Activated CD8-positive, alpha-beta T cell treated with anti-CD3 and anti-CD28 coated beads, Interleukin-2, amount 10 ng/mL, durations not matched to agents 7 days and 5 days (primary cell): Measurements from ENCODE around the gene TSSC4. TPM values are rescaled to one million over a fixed set of nuclear protein-coding genes. Genes with fewer than 3 reads are reported as not detected.

ENCODE experiments used
- ATAC-seq: fragments of 150-1000 bp; cut with Tn5 transposase; one replicate; pipeline ENCODE4 v1.10.0; 2021; ENCODE audit warnings: moderate library complexity
- CTCF ChIA-PET: fragments of 350-600 bp; sonication (Branson Sonifier 250); formaldehyde crosslinking; loops from one replicate; lab custom pipeline; 2021; ENCODE audit warnings: antibody characterized with exemption; lab: Charles Lee
- POLR2A ChIA-PET: fragments of 350-600 bp; sonication (Branson Sonifier 250); formaldehyde crosslinking; loops from one replicate; lab custom pipeline; 2021; ENCODE audit warnings: antibody characterized with exemption; lab: Charles Lee
- DNase-seq: peaks from one replicate; pipeline ENCODE4 v3.0.0-alpha.2; 2020
- H3K27ac Mint-ChIP-seq: one replicate; pipeline ENCODE4 v1.8.0; 2021; ENCODE audit warnings: mild to moderate bottlenecking, mixed read lengths
- H3K27me3 Mint-ChIP-seq: one replicate; pipeline ENCODE4 v1.8.0; 2021; ENCODE audit warnings: low read depth, mixed read lengths
- H3K36me3 Mint-ChIP-seq: one replicate; pipeline ENCODE4 v1.8.0; 2021; ENCODE audit warnings: low read depth, mixed read lengths
- H3K4me1 Mint-ChIP-seq: one replicate; pipeline ENCODE4 v1.8.0; 2021; ENCODE audit warnings: low read depth, mixed read lengths
- H3K4me3 Mint-ChIP-seq: one replicate; pipeline ENCODE4 v1.8.0; 2021; ENCODE audit warnings: mild to moderate bottlenecking, mixed read lengths
- H3K9me3 Mint-ChIP-seq: one replicate; pipeline ENCODE4 v1.8.0; 2022; ENCODE audit warnings: mixed read lengths; ENCODE audit not compliant: insufficient read depth
- total RNA-seq, 2 experiments: library from RNA; stranded (reverse); gene quantifications; one replicate each; pipeline ENCODE4 v1.2.3, GENCODE V29; 2021

The TSSC4 gene
- total RNA-seq, 2 experiments from 2014 or later, result 45.3 to 49.4 TPM

DNA sequence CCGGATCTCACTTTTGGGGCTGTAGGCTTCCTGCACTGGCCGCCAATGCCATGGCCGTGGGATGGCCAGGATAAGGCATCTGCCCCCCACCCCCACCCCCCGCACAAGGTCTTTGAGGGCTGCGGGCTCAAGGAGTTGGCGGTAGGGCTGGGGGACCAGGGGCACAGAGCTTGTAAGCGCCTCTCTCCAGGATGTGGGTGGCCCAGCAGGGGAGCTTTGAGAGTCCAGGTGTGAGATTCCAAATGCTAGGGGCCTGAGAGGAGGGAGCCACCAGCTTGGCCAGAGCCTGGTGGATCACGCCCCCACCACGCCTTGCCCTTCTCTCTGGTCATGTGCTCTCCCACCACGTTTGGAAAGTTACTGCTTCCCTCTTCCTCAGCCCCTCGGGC is 18.4 kb upstream of the TSSC4 start:
- CTCF ChIA-PET, result interaction anchor here (0.6 kb wide), 1 partner anchor 19 kb away, joined by 3 read pairs; no protein-coding TSS in a partner anchor
- peaks cover 21% of the 10 kb centered on the region for H3K36me3 Mint-ChIP-seq
- H3K4me1 Mint-ChIP-seq, result peaks cover 59% of the 10 kb centered on the region
- POLR2A ChIA-PET, result interaction anchor here (1.3 kb wide), 1 partner anchor 19 kb away, joined by 7 read pairs; the partner anchor contains the start of gene TSSC4
- no peaks in the 10 kb centered on the region for H3K9me3 Mint-ChIP-seq
- no peak for ATAC-seq
- H3K4me3 Mint-ChIP-seq, result no peak overlapping the region
- H3K27me3 Mint-ChIP-seq, result no peaks in the 10 kb centered on the region
- H3K27ac Mint-ChIP-seq, result peak overlapping the region; percentile 43
- DNase-seq, result no peak

GRCh38 chr11:2382936-2383851 is 17.4 kb upstream of the TSSC4 start:
- ATAC-seq (no peak), DNase-seq (no peak)
- Mint-ChIP-seq H3K27me3 (no peaks in the 10 kb centered on the region), H3K9me3 (no peaks in the 10 kb centered on the region), H3K36me3 (peaks cover 19% of the 10 kb centered on the region), H3K27ac (peak overlapping the region; percentile 65), H3K4me3 (no peak overlapping the region), H3K4me1 (peaks cover 65% of the 10 kb centered on the region)
- POLR2A ChIA-PET, result interaction anchor here (1.3 kb wide), 1 partner anchor 18 kb away, joined by 7 read pairs; the partner anchor contains the start of gene TSSC4
- CTCF ChIA-PET, result interaction anchor here (0.6 kb wide), 1 partner anchor 18 kb away, joined by 3 read pairs; no protein-coding TSS in a partner anchor

DNA sequence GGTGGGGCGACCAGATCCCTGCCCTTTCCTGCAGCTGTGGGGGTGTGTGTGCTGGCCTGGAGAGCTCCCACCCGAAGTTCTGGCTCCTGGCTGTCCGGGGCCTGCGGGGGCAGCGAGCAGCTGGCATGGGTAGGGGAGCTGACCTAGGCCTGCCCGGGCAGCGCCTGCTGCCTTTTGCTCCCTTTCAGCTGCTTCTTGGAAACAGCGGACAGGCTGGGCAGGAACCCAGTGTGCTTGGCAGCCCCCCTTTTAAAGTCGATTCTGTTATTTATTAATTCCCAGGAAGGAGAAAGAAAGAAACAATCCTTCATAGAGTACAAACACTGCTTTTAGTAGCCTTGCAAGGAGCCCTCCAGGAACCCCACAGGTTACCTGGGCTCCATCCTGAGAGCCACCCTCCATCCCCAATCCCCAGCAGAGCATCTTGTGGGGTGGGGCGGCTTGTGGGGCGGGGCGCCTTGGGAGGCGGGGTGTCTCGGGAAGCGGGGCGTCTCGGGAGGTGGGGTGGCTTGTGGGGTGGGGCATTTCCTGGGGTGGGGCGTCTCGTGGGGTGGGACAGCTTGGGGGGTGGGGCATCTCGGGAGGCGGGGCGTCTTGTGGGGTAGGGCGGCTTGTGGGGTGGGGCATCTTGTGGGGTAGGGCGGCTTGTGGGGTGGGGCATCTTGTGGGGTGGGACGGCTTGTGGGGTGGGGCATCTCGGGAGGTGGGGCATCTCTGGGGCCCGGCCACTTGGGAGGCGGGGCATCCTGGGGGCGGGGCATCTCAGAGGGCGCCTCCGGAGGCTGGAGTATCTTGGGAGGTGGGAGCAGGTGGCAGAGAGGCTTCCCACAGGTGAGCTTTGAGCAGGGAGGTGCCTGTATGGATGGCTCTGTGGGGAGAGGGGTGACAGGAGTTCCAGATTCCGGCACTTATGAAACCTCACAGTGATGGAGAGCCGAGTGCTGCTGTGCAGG is 16.4 kb upstream of the TSSC4 start:
- Mint-ChIP-seq H3K27me3 (no peaks in the 10 kb centered on the region), H3K4me3 (no peak overlapping the region), H3K9me3 (no peaks in the 10 kb centered on the region), H3K36me3 (peaks cover 16% of the 10 kb centered on the region), H3K4me1 (peaks cover 64% of the 10 kb centered on the region), H3K27ac (no peak overlapping the region)
- DNase-seq, result peak; percentile 38
- ChIA-PET POLR2A (no interaction called here), CTCF (interaction anchor here (0.9 kb wide), 1 partner anchor 79 kb away, joined by 3 read pairs; no protein-coding TSS in a partner anchor)
- ATAC-seq, result no peak

- H3K4me3 Mint-ChIP-seq, result peak overlapping the region; percentile 31
- H3K36me3 Mint-ChIP-seq, result peaks cover 14% of the 10 kb centered on the region
- ChIA-PET CTCF (interaction anchor here (2.9 to 3.0 kb wide), 2 partner anchors 14 to 80 kb away, joined by 19 to 27 read pairs; partner anchors contain the start of gene TSSC4), POLR2A (interaction anchor here (3.4 kb wide), 1 partner anchor 8 kb away, joined by 56 read pairs; the partner anchor contains the start of gene CD81)
- H3K27ac Mint-ChIP-seq, result peak overlapping the region; percentile 63
- H3K9me3 Mint-ChIP-seq, result no peaks in the 10 kb centered on the region
- H3K27me3 Mint-ChIP-seq, result no peaks in the 10 kb centered on the region
- ATAC-seq, result no peak
- H3K4me1 Mint-ChIP-seq, result peaks cover 66% of the 10 kb centered on the region
- DNase-seq, result peak; percentile 42
These were observed 15.1 kb upstream of the TSSC4 start for GRCh38 chr11:2385156-2386151.

DNA sequence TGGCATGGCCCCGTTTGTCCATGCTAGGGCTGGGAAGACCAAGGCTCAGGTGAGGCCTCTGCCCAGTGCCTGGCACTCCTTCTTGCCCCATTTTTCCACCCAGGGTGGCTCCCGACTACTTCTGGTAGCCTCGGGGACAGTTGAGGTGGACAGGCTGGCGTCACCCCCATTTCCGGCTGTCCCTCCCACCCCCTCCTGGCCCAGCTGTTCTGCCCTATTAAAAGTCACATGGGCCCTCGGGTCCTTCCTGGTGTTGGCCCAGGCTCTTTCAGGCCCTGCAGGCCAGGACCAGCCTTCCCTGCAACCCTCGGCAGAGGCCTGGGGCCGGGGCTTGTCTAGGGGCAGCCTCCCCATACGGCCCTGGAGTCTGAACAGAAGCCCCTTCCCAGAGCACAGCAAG is 14.0 kb upstream of the TSSC4 start:
- H3K36me3 Mint-ChIP-seq, result peaks cover 8% of the 10 kb centered on the region
- H3K27me3 Mint-ChIP-seq, result no peaks in the 10 kb centered on the region
- H3K27ac Mint-ChIP-seq, result peak overlapping the region; percentile 77
- ATAC-seq, result no peak
- no peak for DNase-seq
- peaks cover 63% of the 10 kb centered on the region for H3K4me1 Mint-ChIP-seq
- no peak overlapping the region for H3K4me3 Mint-ChIP-seq
- ChIA-PET CTCF (interaction anchor here (0.7 to 3.0 kb wide), 7 partner anchors 9 to 544 kb away, joined by 3 to 27 read pairs (median 4); partner anchors contain the start of gene TSSC4), POLR2A (interaction anchor here (1.2 to 4.1 kb wide), 3 partner anchors 9 to 86 kb away, joined by 4 to 56 read pairs (median 36); partner anchors contain the start of genes CD81 and TSSC4)
- H3K9me3 Mint-ChIP-seq, result no peaks in the 10 kb centered on the region

DNA sequence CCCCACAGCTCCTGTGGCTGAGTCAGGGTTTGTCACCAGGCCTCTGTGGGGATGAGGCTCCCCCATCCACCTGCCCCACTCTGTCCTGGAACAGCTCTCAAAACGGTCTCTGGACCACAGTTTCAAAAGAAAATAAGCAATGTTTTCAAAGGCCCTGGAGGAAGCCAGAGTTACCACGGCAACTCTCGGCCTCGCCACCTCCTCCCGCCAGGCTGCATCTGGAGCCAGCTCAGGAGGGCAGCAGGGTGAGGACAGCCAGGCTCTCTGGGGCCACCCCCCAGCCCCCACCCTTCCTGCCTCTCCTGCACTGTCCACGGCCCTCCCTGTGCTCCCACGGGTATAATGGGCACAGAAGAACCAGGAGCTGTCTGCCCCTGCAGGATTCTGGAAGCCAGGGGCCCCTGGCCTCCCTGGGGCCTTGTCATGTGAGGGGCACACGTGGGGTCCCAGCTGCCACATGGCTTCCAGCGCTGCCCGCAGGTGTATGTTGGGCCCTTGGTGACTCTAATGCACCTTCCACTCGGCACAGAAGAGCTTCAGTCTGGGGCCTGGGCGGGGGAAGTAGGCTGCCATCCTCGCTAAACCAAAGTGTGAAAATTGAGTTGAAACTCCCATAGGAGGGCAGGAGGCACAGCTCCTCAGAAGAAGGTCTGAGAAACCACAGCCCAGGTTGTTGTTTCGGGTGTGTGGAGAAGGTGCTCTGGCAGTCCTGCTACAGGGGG is 13.1 kb upstream of the TSSC4 start:
- DNase-seq (peak; percentile 50), ATAC-seq (peak; percentile 40)
- Mint-ChIP-seq H3K36me3 (peaks cover 8% of the 10 kb centered on the region), H3K27me3 (no peaks in the 10 kb centered on the region), H3K9me3 (no peaks in the 10 kb centered on the region), H3K27ac (peak overlapping the region; percentile 77), H3K4me3 (peak overlapping the region; percentile 28), H3K4me1 (peaks cover 61% of the 10 kb centered on the region)
- ChIA-PET CTCF (interaction anchor here (0.7 to 3.0 kb wide), 8 partner anchors 9 to 543 kb away, joined by 3 to 27 read pairs (median 4); partner anchors contain the start of gene TSSC4), POLR2A (interaction anchor here (0.8 to 4.1 kb wide), 6 partner anchors 10 to 87 kb away, joined by 3 to 56 read pairs (median 4); partner anchors contain the start of genes CD81 and TSSC4)

DNA sequence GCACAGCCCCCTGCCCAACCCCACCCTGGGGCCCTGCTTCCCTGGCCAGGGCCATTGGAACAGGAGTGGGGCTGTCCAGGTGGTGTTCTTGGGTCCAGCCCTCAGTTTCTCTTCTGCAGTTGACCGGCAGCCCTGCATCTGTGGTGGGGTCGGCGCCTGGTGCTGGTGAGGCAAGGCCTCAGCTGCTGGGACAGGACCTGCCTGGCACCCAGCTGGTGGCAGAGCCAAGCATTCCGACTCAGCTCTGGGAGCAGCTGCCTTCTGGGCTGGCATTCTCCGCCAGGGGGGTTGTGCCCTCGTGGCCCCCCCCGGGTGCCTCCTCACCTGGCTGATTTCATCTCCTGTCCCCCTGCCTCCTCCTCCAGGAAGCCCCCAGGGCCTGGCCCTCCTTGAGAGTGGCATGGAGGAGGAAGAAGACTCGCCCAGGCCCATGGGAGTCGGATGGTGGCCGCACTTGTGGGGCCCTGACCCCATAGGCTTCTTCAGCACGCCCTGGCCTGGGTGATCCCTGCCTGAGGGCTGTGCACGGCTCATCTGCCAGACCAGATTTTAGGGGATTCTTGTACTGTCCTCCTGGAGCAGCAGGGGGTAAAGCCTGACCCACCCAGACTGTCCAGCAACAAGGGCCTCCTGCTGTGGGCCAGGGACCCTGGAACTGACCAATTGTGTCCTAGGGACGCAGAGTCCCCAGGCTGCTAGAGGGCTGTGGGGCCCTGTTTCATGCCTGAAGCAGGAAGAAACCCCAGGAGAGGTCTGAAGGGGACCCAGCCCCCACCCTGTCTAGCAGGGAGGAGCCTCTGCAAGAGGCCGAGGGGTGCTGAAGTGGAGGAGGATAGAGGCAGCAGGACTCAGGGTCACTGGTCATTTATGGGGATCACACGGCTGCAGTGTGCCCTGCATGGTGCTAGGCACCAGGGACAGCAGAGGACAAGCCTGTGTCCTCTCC is 11.8 kb upstream of the TSSC4 start:
- no peaks in the 10 kb centered on the region for H3K9me3 Mint-ChIP-seq
- H3K27me3 Mint-ChIP-seq, result no peaks in the 10 kb centered on the region
- no peak overlapping the region for H3K4me3 Mint-ChIP-seq
- peaks cover 8% of the 10 kb centered on the region for H3K36me3 Mint-ChIP-seq
- peak overlapping the region; percentile 73 for H3K27ac Mint-ChIP-seq
- ChIA-PET POLR2A (interaction anchor here (1.2 to 4.1 kb wide), 4 partner anchors 11 to 84 kb away, joined by 4 to 56 read pairs (median 20); partner anchors contain the start of genes CD81 and TSSC4), CTCF (interaction anchor here (1.2 to 3.0 kb wide), 5 partner anchors 11 to 85 kb away, joined by 3 to 27 read pairs (median 6); partner anchors contain the start of gene TSSC4)
- ATAC-seq, result no peak
- peaks cover 54% of the 10 kb centered on the region for H3K4me1 Mint-ChIP-seq
- DNase-seq, result no peak

DNA sequence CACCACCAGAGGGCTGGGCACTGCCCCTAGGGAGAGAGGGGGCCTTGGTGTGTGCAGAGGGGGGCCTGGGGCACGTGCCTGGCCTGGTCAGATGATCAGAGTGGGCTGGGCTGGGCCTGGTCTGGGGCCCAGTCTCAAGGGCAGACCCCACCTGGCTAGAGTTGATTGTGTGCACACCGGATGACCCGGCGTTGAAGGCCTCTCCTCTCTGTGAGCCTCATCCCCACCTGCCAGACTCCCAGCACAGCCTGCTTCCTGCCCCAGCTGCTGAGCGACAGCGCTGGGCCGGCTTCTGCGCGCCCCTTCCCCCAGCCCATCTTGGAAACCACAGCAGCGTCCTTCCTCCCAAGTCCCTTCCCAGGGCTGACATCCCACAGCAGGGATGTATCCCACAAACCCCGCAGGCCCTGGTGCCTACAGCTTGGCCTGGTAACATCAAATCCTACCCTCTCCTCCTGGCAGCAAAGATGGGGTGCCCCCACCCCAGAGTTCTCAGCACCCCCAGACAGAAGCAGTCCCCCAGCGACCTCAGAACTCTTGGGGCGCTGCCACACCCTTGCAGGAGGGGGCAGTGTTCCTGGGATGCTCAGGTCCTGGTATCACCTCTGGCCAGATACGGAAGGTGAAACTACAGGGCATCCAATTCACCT is 11.0 kb upstream of the TSSC4 start:
- no peaks in the 10 kb centered on the region for H3K27me3 Mint-ChIP-seq
- H3K27ac Mint-ChIP-seq, result peak overlapping the region; percentile 73
- CTCF ChIA-PET, result interaction anchor here (1.1 to 1.8 kb wide), 3 partner anchors 11 to 84 kb away, joined by 3 to 6 read pairs (median 3); partner anchors contain the start of gene TSSC4
- POLR2A ChIA-PET, result interaction anchor here (4.1 kb wide), 1 partner anchor 10 kb away, joined by 36 read pairs; the partner anchor contains the start of gene TSSC4
- H3K9me3 Mint-ChIP-seq, result no peaks in the 10 kb centered on the region
- H3K4me3 Mint-ChIP-seq, result no peak overlapping the region
- DNase-seq (no peak), ATAC-seq (no peak)
- peaks cover 6% of the 10 kb centered on the region for H3K36me3 Mint-ChIP-seq
- peaks cover 53% of the 10 kb centered on the region for H3K4me1 Mint-ChIP-seq
